ENCODE measurements around the gene SULT4A1.

DNA sequence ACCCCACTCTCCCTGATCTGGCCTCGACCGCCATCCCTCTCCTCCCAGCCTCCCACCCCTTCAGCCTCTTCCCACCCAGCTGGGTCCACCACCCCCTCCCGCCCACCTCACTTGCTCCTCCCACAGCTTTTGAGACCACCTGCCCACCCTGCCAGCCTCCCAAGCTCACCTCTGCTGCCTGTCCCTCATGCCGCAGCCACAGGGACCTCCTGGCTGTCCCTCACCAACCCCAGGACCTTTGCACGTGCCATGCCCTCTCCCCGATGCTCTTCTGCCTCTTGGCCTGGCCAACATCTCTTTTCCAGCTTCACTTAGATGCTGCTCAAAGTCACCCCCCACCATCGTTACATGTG is 23.0 kb upstream of the SULT4A1 start:
- TF ChIP-seq, protein P1, sequence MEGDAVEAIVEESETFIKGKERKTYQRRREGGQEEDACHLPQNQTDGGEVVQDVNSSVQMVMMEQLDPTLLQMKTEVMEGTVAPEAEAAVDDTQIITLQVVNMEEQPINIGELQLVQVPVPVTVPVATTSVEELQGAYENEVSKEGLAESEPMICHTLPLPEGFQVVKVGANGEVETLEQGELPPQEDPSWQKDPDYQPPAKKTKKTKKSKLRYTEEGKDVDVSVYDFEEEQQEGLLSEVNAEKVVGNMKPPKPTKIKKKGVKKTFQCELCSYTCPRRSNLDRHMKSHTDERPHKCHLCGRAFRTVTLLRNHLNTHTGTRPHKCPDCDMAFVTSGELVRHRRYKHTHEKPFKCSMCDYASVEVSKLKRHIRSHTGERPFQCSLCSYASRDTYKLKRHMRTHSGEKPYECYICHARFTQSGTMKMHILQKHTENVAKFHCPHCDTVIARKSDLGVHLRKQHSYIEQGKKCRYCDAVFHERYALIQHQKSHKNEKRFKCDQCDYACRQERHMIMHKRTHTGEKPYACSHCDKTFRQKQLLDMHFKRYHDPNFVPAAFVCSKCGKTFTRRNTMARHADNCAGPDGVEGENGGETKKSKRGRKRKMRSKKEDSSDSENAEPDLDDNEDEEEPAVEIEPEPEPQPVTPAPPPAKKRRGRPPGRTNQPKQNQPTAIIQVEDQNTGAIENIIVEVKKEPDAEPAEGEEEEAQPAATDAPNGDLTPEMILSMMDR (IDR thresholded peaks at IDR 0.05): no peak
- TF ChIP-seq, protein P2, sequence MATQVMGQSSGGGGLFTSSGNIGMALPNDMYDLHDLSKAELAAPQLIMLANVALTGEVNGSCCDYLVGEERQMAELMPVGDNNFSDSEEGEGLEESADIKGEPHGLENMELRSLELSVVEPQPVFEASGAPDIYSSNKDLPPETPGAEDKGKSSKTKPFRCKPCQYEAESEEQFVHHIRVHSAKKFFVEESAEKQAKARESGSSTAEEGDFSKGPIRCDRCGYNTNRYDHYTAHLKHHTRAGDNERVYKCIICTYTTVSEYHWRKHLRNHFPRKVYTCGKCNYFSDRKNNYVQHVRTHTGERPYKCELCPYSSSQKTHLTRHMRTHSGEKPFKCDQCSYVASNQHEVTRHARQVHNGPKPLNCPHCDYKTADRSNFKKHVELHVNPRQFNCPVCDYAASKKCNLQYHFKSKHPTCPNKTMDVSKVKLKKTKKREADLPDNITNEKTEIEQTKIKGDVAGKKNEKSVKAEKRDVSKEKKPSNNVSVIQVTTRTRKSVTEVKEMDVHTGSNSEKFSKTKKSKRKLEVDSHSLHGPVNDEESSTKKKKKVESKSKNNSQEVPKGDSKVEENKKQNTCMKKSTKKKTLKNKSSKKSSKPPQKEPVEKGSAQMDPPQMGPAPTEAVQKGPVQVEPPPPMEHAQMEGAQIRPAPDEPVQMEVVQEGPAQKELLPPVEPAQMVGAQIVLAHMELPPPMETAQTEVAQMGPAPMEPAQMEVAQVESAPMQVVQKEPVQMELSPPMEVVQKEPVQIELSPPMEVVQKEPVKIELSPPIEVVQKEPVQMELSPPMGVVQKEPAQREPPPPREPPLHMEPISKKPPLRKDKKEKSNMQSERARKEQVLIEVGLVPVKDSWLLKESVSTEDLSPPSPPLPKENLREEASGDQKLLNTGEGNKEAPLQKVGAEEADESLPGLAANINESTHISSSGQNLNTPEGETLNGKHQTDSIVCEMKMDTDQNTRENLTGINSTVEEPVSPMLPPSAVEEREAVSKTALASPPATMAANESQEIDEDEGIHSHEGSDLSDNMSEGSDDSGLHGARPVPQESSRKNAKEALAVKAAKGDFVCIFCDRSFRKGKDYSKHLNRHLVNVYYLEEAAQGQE (IDR thresholded peaks at IDR 0.05; ENCODE audit: low read depth, low read length): no peak
- no peak for TF ChIP-seq FOXM1 (IDR thresholded peaks at IDR 0.05; ENCODE audit: low read depth)
- no peak for TF ChIP-seq YY1 (IDR thresholded peaks at IDR 0.05; ENCODE audit: low read depth)
- TF ChIP-seq, protein P3, sequence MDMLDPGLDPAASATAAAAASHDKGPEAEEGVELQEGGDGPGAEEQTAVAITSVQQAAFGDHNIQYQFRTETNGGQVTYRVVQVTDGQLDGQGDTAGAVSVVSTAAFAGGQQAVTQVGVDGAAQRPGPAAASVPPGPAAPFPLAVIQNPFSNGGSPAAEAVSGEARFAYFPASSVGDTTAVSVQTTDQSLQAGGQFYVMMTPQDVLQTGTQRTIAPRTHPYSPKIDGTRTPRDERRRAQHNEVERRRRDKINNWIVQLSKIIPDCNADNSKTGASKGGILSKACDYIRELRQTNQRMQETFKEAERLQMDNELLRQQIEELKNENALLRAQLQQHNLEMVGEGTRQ (IDR thresholded peaks at IDR 0.05; ENCODE audit: borderline replicate concordance, low read depth, low read length): no peak
- no peak for TF ChIP-seq MEF2A (IDR thresholded peaks at IDR 0.05; ENCODE audit: borderline replicate concordance, low read depth)
- no peak for TF ChIP-seq EP300 (IDR thresholded peaks at IDR 0.05; ENCODE audit: borderline replicate concordance in 1 of 2, low read depth in 1 of 2, low read length in 1 of 2)
- TF ChIP-seq RAD21 (IDR thresholded peaks at IDR 0.05; ENCODE audit: low read length): no peak
- TF ChIP-seq POLR2AphosphoS5 (IDR thresholded peaks at IDR 0.05; ENCODE audit: low read depth, low read length): no peak
- no peak for TF ChIP-seq TEAD4 (IDR thresholded peaks at IDR 0.05; ENCODE audit: borderline replicate concordance, insufficient read depth)

Data from SK-N-SH (cell line).